CD4-positive, alpha-beta T cell treated with Interleukin-15 for 1 hour (primary cell): ENCODE data around the gene BRSK2.
"Not testable (repeated sequence)": the region's sequence is repeated elsewhere in the genome, so short reads cannot be mapped to it uniquely, and the experiment has no call there.

ENCODE experiments used
- DNase-seq: peaks from one replicate; pipeline ENCODE4 v3.0.0-alpha.2; 2020

The BRSK2 gene

DNA sequence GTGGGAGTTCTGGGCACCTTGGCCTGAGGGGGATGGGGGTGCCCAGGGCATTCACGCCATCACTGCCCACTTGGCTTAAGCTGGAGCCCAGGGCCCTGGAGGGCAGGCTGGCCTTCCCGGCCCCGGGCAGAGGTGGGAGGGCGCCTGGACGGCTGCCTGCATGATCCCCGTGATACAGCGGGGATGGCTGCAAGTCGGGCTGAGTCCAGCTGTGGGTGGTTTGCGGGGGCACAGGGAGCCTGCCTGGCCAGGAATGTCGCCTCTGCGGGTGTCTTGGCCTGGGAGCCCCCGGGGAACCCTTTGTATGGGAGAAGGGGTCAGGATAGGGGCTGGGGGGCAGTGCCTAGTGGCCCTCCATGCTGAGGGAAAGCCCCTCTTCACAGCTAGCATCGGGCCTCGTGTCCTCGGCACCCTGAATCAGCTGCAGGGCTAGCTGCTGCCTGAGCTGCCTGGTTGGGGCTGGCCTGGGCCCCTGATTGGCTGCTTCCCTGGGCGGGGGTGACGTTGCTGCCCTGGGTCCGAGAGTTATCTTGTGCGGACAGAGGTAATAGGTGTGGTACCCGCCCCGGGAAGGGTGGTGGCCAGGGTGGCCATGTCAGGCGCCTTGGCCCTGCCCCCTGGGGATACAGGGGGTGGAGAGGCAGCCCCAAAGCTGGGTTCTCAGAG lies 8.3 kb downstream of the BRSK2 start:
- DNase-seq = no peak

DNA sequence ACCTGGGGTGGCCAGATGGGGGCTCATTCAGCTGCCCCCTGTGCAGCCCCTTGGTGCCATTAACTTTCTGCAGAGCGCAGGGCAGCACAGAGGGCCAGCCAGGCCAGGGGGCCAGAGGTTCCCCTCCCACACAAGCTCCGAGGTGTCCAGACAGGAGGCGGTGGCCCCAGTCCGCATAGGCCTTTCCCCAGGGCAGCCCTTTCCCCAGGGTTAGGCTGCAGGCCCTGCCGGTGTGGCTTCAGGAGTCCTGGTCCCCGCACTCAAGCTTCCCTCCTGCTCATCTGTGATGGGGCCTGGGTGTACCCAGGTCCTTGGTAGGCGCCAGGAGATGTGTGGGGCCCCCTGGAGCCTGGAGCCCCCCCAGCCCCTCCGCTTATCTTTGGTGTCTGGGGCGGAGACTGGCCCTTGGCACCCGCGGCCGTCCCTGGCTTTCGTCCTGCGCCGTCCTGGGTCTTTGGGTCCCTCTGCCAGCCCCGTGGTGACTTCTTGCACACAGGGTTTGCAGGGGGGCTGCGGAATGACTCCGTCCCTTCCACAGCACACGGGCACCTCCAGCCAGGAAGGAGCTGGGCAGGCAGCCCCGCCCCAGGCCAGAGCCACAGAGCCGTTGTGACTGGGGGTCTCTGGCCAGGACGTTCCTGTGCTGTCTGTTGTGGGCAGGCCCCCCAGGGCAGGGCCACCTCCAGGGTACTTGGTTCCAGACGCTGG lies 8.9 kb downstream of the BRSK2 start:
- DNase-seq = no peak

DNA sequence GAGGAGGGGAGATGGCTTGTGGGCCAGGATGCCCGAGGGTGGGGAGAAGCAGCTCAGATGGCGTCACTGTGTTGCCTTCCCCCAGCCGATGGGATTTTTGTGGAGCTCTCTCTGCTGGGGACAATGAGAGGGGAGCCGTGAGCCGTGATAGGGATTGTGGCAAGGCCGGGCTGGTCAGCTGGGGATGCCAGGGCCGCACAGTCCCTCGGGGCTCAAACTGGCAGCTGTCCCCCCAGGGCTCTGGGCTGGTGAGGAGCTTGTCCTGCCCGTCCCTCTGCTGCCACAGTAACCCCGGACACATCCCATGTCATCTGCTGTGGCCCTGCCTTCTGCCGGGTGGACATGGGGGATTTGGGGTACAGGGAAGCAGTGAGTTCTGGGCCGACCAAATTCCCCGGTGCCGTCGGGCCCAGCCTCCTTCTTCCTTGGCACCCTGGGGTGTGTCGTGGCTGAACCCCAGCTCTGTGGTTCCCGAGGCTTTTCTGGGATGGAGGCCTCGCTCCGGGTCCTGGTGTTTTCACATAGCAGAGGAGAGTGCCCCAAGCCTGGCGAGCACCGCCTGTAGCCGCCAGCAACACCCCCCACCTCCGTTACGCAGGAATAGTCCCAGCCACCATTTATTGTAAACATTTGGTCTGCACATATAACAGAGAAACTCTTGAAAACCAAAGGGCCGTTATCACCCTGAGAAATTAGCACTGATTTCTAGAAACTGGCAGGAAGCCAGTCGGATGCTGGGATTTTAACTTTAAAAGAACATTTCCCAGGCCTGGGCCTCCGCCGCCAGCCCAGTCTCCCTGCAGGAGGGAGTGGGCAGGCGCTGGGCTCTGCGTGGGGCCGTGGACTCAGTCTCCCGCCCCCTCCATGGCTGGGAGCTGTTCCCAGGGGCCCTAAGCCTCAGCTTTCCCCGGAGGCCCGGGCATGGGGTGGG lies 9.9 kb downstream of the BRSK2 start:
- DNase-seq = no peak

GRCh38 chr11:1400317-1401170 lies 10.8 kb downstream of the BRSK2 start:
- DNase-seq = no peak

GRCh38 chr11:1401171-1401445 lies 11.4 kb downstream of the BRSK2 start:
- no peak for DNase-seq

DNA sequence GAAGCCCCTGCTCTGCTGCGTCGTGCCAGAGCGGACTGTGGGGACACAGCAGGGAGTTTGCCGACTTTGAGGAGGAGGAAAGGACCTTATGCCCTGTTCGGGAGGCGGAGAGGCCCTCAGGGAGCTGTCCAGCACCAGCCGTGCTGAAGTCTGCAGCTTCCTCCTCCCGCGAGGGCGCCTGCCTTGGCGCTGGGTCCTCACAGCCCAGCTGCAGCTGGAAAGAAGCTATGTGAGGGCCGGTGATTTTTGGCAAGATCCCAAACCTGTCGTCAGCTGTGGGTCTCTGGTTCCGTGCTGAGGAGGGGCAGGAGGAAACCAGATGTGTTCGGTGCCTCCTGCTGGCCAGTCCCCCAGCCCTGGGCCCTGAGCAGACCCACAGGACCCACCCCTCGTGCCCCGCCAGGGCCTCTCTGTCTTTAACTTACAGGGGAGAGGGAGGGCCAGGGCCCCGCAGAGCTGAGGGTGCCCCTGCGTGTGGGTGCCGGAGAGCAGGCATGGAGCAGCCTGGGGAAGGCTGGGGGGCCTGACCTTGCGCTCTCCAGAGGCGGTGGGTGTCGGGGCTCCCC lies 12.0 kb downstream of the BRSK2 start:
- DNase-seq = peak; percentile 22

DNA sequence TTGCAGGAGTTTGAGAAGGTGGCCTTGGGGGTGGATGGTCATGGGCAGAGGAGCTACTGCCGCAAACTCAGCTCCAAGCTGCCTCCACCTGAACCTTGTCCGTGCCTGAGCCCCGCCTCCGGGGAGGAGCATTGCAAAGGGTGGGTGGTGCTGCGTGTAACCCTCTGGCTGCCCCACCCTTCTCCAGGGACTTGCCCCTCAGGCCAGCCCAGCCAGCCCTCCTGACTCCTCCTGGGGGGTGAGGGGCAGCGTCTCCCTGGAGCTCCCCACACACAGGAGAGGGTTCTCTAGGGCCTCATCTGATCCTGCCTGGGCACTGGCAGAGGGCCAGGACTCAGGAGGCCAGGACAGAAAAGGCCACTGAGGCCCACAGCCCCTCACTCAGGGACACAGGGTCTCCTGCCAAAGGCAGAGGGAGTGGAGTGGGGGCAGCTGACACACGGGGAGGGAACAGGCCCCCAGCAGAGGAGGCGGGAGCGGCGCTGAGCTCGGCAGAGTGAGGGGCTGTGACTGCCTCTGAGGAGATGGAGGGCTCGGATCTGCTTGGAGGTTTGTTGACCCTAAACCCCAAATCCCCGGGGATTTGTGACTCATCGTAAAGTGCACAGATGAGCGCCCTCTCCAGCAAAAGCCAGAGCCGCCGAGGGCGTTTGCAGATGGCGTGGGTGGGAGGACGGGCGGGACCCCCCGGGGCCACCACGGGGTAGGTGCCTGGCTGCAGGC lies 12.8 kb downstream of the BRSK2 start:
- DNase-seq = no peak

GRCh38 chr11:1403078-1403620 lies 13.4 kb downstream of the BRSK2 start:
- DNase-seq = no peak

DNA sequence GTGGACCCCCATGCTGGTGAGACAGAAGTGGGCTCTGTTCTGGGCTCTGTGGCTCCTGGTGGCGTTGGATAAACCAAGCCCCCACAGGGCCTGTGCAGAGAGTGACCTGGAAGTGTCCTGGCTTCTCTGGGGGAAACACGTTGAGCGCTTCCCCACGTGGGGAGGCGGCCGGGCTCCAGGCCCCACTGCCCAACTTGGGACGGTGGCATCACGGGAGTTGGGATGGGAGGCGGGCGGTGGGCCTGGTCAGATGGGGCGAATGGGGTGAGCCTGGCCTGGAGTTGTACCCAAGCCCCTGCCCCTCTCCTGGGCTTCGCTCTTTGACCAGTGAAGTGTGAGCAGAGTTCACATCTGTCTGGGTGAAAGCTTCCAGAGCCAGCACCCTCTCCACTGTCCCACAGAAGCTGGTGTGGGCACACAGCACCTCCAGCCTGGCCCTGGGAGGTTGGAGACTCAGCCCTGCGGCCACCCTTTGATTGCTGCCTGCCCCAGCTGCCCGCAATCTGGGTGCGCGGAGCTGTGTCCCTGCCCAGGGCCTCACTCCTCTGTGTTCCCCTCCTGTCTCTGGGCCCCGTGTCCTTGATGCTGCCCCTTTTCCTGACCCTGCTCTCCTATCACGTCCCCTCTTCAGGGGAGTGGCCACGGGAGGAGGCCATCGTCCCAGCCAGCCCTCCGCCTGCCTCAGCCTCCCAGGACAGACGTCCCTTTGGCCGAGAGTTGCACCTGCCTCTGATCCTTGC lies 14.2 kb downstream of the BRSK2 start:
- DNase-seq = no peak

GRCh38 chr11:1404461-1405185 lies 14.9 kb downstream of the BRSK2 start:
- DNase-seq = no peak

- DNase-seq = no peak
Measured at GRCh38 chr11:1405186-1406020, 15.7 kb downstream of the BRSK2 start.

DNA sequence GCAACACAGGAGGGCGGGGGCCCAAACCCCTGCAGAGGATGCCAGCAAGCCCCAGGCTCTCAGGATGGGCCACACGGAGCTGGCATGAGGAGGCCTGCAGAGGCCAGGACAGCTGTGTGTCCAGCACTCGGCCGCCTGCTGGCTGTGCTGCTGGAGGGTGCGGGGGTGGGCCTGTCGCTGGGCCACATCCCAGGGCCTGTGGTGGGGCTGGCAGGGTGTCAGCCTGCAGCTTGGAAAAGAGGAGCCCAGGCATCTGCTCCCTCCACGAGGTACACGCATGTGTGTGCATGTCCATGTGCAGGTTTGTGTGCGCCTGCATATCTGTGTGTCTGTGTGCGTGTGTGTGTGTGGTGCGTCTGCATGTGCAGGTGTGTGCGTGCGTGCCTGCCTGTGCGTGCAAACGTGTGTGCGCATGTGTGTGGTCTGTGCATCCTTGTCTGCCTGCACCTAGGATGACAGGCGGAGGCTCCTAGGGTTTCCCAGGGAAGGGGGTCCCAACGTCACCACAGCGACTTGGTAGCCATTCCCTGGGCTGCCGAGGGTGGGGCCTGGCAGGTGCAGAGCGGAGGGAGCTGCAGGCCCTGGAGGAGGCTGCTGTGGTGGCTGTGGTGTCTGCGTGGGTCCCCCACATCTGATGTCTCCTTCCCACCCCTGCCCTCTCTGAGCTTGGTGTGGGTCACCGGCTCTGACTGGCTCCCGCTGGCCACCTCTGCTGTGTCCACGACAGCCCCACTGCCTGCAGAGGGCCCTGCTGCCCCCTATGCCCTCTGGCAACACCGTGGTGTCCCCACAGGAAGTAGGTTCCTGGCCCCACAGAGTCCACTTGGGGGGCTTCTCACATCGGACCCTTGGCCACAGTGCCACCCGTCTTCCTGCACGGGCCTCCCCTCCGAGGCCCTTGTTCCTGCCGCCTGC lies 17.1 kb downstream of the BRSK2 start:
- no peak for DNase-seq

GRCh38 chr11:1407668-1408067 lies 17.9 kb downstream of the BRSK2 start:
- no peak for DNase-seq

- DNase-seq = no peak
Measured at GRCh38 chr11:1408346-1408745, 18.6 kb downstream of the BRSK2 start.

GRCh38 chr11:1409108-1409851 lies 19.5 kb downstream of the BRSK2 start:
- DNase-seq = no peak

GRCh38 chr11:1409852-1410125 lies 20.1 kb downstream of the BRSK2 start:
- not testable (repeated sequence) for DNase-seq
